Ovary (tissue), 3 donors: ENCODE data around the gene ARHGEF39.

Experiments used
- EP300 ChIP-seq: sonication (generic); formaldehyde crosslinking; IDR thresholded peaks from one replicate; pipeline ENCODE4 v1.6.1; 2017; ENCODE audit warnings: antibody characterized with exemption
- POLR2A ChIP-seq: fragments of 450-650 bp; IDR thresholded peaks from one replicate; pipeline ENCODE4 v1.6.1; 2017; ENCODE audit warnings: antibody characterized with exemption, mild to moderate bottlenecking, moderate library complexity
- TF ChIP-seq, protein P1 (sequence below), 3 donors: fragments of 450-650 bp in 2 of 3; fragments of 200-600 bp in 1 of 3; IDR thresholded peaks; one replicate each; pipeline versions ENCODE4 v1.5.1 to v1.8.0; 2016 to 2022; ENCODE audit warnings: antibody characterized with exemption in 3 of 3, mild to moderate bottlenecking in 1 of 3
- donor health status: DM: no; HTN: no; CAD: no.

DNA sequence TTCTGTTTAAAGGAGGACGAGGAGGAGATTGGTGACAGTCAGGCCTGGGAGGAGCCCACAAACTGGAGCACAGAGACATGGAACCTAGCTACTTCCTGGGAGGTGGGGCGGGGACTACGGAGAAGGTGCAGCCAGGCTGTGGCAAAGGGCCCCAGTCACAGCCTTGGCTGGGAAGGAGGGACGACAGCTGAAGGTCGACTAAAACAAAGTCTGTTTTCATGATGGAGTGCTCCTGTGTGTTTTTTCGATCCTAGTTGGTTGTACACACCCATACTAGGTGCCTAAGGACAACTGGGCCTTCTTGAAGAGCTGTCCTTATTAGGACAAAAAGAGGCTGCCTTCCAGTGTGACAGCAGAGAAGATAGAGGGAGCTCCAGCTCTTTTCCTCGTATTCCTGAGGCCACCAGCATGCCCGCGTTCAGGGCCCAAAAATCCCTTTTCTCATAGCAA, 4.0 kb downstream of the ARHGEF39 start:
- TF ChIP-seq, protein P1, sequence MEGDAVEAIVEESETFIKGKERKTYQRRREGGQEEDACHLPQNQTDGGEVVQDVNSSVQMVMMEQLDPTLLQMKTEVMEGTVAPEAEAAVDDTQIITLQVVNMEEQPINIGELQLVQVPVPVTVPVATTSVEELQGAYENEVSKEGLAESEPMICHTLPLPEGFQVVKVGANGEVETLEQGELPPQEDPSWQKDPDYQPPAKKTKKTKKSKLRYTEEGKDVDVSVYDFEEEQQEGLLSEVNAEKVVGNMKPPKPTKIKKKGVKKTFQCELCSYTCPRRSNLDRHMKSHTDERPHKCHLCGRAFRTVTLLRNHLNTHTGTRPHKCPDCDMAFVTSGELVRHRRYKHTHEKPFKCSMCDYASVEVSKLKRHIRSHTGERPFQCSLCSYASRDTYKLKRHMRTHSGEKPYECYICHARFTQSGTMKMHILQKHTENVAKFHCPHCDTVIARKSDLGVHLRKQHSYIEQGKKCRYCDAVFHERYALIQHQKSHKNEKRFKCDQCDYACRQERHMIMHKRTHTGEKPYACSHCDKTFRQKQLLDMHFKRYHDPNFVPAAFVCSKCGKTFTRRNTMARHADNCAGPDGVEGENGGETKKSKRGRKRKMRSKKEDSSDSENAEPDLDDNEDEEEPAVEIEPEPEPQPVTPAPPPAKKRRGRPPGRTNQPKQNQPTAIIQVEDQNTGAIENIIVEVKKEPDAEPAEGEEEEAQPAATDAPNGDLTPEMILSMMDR (IDR thresholded peaks at IDR 0.05): peak in 1 of 3 donors; percentile 22
- no peak for TF ChIP-seq POLR2A
- no peak for TF ChIP-seq EP300
